IMR-90 (cell line): Measurements from ENCODE around the gene ZNF524. TPM values are rescaled to one million over a fixed set of nuclear protein-coding genes. Genes with fewer than 3 reads are reported as not detected.

Experiments used
- ATAC-seq: fragments of 200-7000 bp; cut with Tn5 transposase; 2 replicates; pipeline ENCODE4 v1.9.1; 2020; ENCODE audit warnings: low read depth, mild to moderate bottlenecking, moderate library complexity
- BruUV-seq: library from RNA; stranded (reverse); fragments of 400-500 nt; replicated peaks from 2 replicates; lab custom pipeline; 2021; lab: Mats Ljungman, UMichigan
- CTCF ChIA-PET: fragments of 300-600 bp; formaldehyde crosslinking; extraction: SDS; loops from one replicate; lab custom pipeline; 2021; ENCODE audit warnings: antibody characterized with exemption; lab: Yijun Ruan, JAX
- POLR2A ChIA-PET: fragments of 300-600 bp; sonication (Branson Sonifier 250); formaldehyde crosslinking; loops from one replicate; lab custom pipeline; 2022; ENCODE audit warnings: antibody characterized with exemption; ENCODE audit not compliant: unreplicated experiment; lab: Charles Lee
- DNase-seq: peaks from one replicate; pipeline ENCODE4 v3.0.0; 2013
- H2AFZ ChIP-seq: replicated peaks from 2 replicates; pipeline ENCODE3; 2013; ENCODE audit warnings: low read length, mild to moderate bottlenecking; ENCODE audit not compliant: poor library complexity
- H2AK5ac ChIP-seq: 2 replicates; pipeline ENCODE4 v1.6.1; 2013; ENCODE audit warnings: low read depth, low read length, inconsistent platforms
- H2AK9ac ChIP-seq: replicated peaks from 2 replicates; pipeline ENCODE3; 2013; ENCODE audit warnings: mild to moderate bottlenecking, low read depth, low read length, moderate library complexity; ENCODE audit not compliant: poor library complexity
- H2BK120ac ChIP-seq: 2 replicates; pipeline ENCODE4 v1.6.1; 2013; ENCODE audit warnings: low read depth, low read length, inconsistent platforms
- H2BK15ac ChIP-seq: 3 replicates; pipeline ENCODE4 v1.6.1; 2013; ENCODE audit warnings: low read depth, low read length, inconsistent platforms
- H2BK20ac ChIP-seq: 2 replicates; pipeline ENCODE4 v1.6.1; 2013; ENCODE audit warnings: low read depth, mild to moderate bottlenecking, inconsistent platforms, low read length, moderate library complexity
- H2BK5ac ChIP-seq: 2 replicates; pipeline ENCODE4 v1.6.1; 2013; ENCODE audit warnings: mild to moderate bottlenecking, low read depth, low read length, inconsistent platforms; ENCODE audit not compliant: poor library complexity, severe bottlenecking
- H3K14ac ChIP-seq: replicated peaks from 2 replicates; pipeline ENCODE4 v1.6.1; 2013; ENCODE audit warnings: low read depth, low read length, inconsistent platforms
- H3K18ac ChIP-seq: 2 replicates; pipeline ENCODE4 v1.6.1; 2013; ENCODE audit warnings: low read depth, low read length, control low read depth
- H3K23ac ChIP-seq: 2 replicates; pipeline ENCODE4 v1.6.1; 2013; ENCODE audit warnings: low read depth, low read length, inconsistent platforms
- H3K27ac ChIP-seq: 2 replicates; pipeline ENCODE4 v1.5.1; 2013; ENCODE audit warnings: mild to moderate bottlenecking, control low read depth, low read length; ENCODE audit not compliant: insufficient read depth
- H3K27me3 ChIP-seq: 2 replicates; pipeline ENCODE4 v1.6.1; 2013; ENCODE audit warnings: low read length; ENCODE audit not compliant: control insufficient read depth, insufficient read depth
- H3K36me3 ChIP-seq: 2 replicates; pipeline ENCODE4 v1.6.1; 2013; ENCODE audit warnings: low read length, mixed read lengths; ENCODE audit not compliant: control insufficient read depth, insufficient read depth
- H3K4ac ChIP-seq: 2 replicates; pipeline ENCODE4 v1.6.1; 2013; ENCODE audit warnings: low read depth, low read length, inconsistent platforms
- H3K4me1 ChIP-seq: 2 replicates; pipeline ENCODE4 v1.6.1; 2013; ENCODE audit warnings: low read length, mixed read lengths; ENCODE audit not compliant: control insufficient read depth, insufficient read depth
- H3K4me2 ChIP-seq: 2 replicates; pipeline ENCODE4 v1.6.1; 2013; ENCODE audit warnings: low read depth, mild to moderate bottlenecking, control low read depth, low read length, moderate library complexity
- H3K4me3 ChIP-seq: 2 replicates; pipeline ENCODE4 v1.5.1; 2013; ENCODE audit warnings: low read depth, mild to moderate bottlenecking, control low read depth, low read length, moderate library complexity; ENCODE audit not compliant: insufficient read depth
- H3K56ac ChIP-seq: 2 replicates; pipeline ENCODE4 v1.6.1; 2013; ENCODE audit warnings: low read length, inconsistent platforms; ENCODE audit not compliant: insufficient read depth; ENCODE audit errors: extremely low read depth
- H3K79me1 ChIP-seq, 2 experiments: 2 replicates each; pipeline ENCODE4 v1.6.1; 2013; ENCODE audit warnings: low read length in 2 of 2, inconsistent platforms in 1 of 2, low read depth in 1 of 2
- H3K9ac ChIP-seq: 2 replicates; pipeline ENCODE4 v1.6.1; 2013; ENCODE audit warnings: low read depth, low read length, control low read depth
- H3K9me1 ChIP-seq: 2 replicates; pipeline ENCODE4 v1.6.1; 2013; ENCODE audit warnings: low read length, inconsistent platforms; ENCODE audit not compliant: insufficient read depth
- H3K9me3 ChIP-seq: 2 replicates; pipeline ENCODE4 v1.6.1; 2013; ENCODE audit warnings: low read length; ENCODE audit not compliant: control insufficient read depth, insufficient read depth
- H4K20me1 ChIP-seq: 2 replicates; pipeline ENCODE4 v1.6.1; 2013; ENCODE audit warnings: low read length, inconsistent platforms; ENCODE audit not compliant: insufficient read depth
- H4K5ac ChIP-seq: 2 replicates; pipeline ENCODE4 v1.6.1; 2013; ENCODE audit warnings: mild to moderate bottlenecking, low read depth, low read length, control low read depth
- H4K8ac ChIP-seq, 2 experiments: 2 replicates each; pipeline ENCODE4 v1.6.1; 2013; ENCODE audit warnings: low read depth in 2 of 2, low read length in 2 of 2, control low read depth in 1 of 2, inconsistent platforms in 1 of 2
- H4K91ac ChIP-seq: 2 replicates; pipeline ENCODE4 v1.6.1; 2013; ENCODE audit warnings: low read depth, low read length, inconsistent platforms; ENCODE audit not compliant: insufficient read depth
- CHD1 ChIP-seq: IDR thresholded peaks from 2 replicates; pipeline ENCODE4 v1.6.1; 2012; ENCODE audit warnings: low read depth, low read length, improper control_type of control experiment
- CTCF ChIP-seq: conservative IDR thresholded peaks from 2 replicates; pipeline ENCODE4 v1.5.1; 2012; ENCODE audit warnings: mild to moderate bottlenecking, low read depth, low read length, improper control_type of control experiment
- FOS ChIP-seq: fragments of 150-350 bp; IDR thresholded peaks from 2 replicates; pipeline ENCODE4 v1.6.1; 2016; ENCODE audit warnings: low read depth, low read length
- MAZ ChIP-seq: IDR thresholded peaks from 2 replicates; pipeline ENCODE4 v1.6.1; 2012; ENCODE audit warnings: low read depth, mild to moderate bottlenecking, low read length, improper control_type of control experiment, moderate library complexity, borderline replicate concordance
- MXI1 ChIP-seq: IDR thresholded peaks from 2 replicates; pipeline ENCODE4 v1.6.1; 2012; ENCODE audit warnings: low read depth, mild to moderate bottlenecking, low read length, moderate library complexity, borderline replicate concordance
- POLR2A ChIP-seq: IDR thresholded peaks from 2 replicates; pipeline ENCODE4 v1.6.1; 2012; ENCODE audit warnings: mild to moderate bottlenecking, low read depth, low read length
- RFX5 ChIP-seq: IDR thresholded peaks from 2 replicates; pipeline ENCODE4 v1.8.0; 2012; ENCODE audit warnings: low read depth, mild to moderate bottlenecking, low read length, moderate library complexity
- USF2 ChIP-seq: fragments of 150-350 bp; IDR thresholded peaks from 2 replicates; pipeline ENCODE4 v1.6.1; 2017; ENCODE audit warnings: mild to moderate bottlenecking, antibody characterized with exemption, low read length, low read depth
- WGBS, 2 experiments: methylation state at CpG; one replicate each; pipeline versions ENCODE4 v1.1.5 to v1.1.7; 2013; ENCODE audit warnings: missing lambda C conversion rate in 2 of 2; ENCODE audit not compliant: insufficient read length in 1 of 2; ENCODE audit errors: extremely low coverage in 2 of 2; 5-methylcytosine and 5-hydroxymethylcytosine counted together
- dilution Hi-C: fragments of 300-500 bp; cut with HindIII; formaldehyde crosslinking; loops from one replicate; pipeline ENCODE4 v1.14.3; 2018; ENCODE audit warnings: low sequenced_read_pairs; ENCODE audit not compliant: unreplicated experiment
- in situ Hi-C: fragments of 300-500 bp; cut with MboI; formaldehyde crosslinking; loops from 3 replicates; pipeline ENCODE4 v1.14.3; 2019; ENCODE audit warnings: low sequenced_read_pairs, inconsistent platforms, mixed read lengths
- intact Hi-C: fragments of 100-400 bp; cut with micrococcal nuclease; formaldehyde crosslinking; loops from 2 replicates; pipeline ENCODE4 v1.10.0; 2022
- polyA plus RNA-seq, 3 experiments: library from polyadenylated mRNA; depleted of rRNA; stranded (reverse); fragments of >200 nt; gene quantifications; 2 replicates each; pipeline ENCODE4 v1.2.3, GENCODE V29; 2012; ENCODE audit warnings: low replicate concordance in 1 of 3
- total RNA-seq: library from RNA; depleted of rRNA; stranded (reverse); fragments of >200 nt; gene quantifications from 2 replicates; pipeline ENCODE4 v1.2.3, GENCODE V29; 2012

The ZNF524 gene
- total and polyA plus RNA-seq, 2 of the 4 experiments (the other 2 are of a cell fraction), result 2.3 to 6.6 TPM

GRCh38 chr19:55599468-55599841 lies 633 bp upstream of the ZNF524 start, which contains the start of gene FIZ1:
FIZ1 (minus strand) TSS chr19:55599517; CDS start chr19:55597865, 1,652 bp downstream.
- in situ Hi-C loops, result no loop called here
- Histone ChIP-seq H3K14ac (peak within 1 kb of the TSS; percentile 100), H4K5ac (peak within 1 kb of the TSS; percentile 87), H2BK15ac (peak within 1 kb of the TSS; percentile 100; the same call in 2 of the 3 replicates), H3K4me1 (peaks cover 4% of the 10 kb centered on the region; the same call in 1 of the 2 replicates), H3K36me3 (peaks cover 20% of the 10 kb centered on the region), H2AFZ (peak within 1 kb of the TSS; percentile 98), H3K23ac (peak within 1 kb of the TSS; percentile 100), H2AK5ac (peak within 1 kb of the TSS; percentile 99), H4K91ac (peak within 1 kb of the TSS; percentile 99), H4K8ac (peak within 1 kb of the TSS; percentile 97 to 100), H3K9me1 (peaks cover 13% of the 10 kb centered on the region), H2BK20ac (peak within 1 kb of the TSS; percentile 99), H2BK5ac (peak within 1 kb of the TSS; percentile 96), H4K20me1 (no peaks in the 10 kb centered on the region), H3K27ac (peak within 1 kb of the TSS; percentile 95), H3K79me1 (peaks cover 19 to 36% of the 10 kb centered on the region in 2 experiments), H3K9ac (peak within 1 kb of the TSS; percentile 95), H3K27me3 (no peaks in the 10 kb centered on the region), H2BK120ac (peak within 1 kb of the TSS; percentile 99), H3K4me2 (peak within 1 kb of the TSS; percentile 69), H3K18ac (peak within 1 kb of the TSS; percentile 86), H3K9me3 (no peaks in the 10 kb centered on the region), H3K4me3 (peak within 1 kb of the TSS; percentile 56), H3K4ac (peak within 1 kb of the TSS; percentile 100), H3K56ac (peak within 1 kb of the TSS; percentile 100), H2AK9ac (peak within 1 kb of the TSS; percentile 100)
- TF ChIP-seq CTCF (no peak), POLR2A (peak; percentile 64), FOS (no peak), CHD1 (peak; percentile 81; the same call in 1 of the 2 replicates), RFX5 (no peak), MAZ (peak; percentile 85), MXI1 (no peak), USF2 (no peak)
- dilution Hi-C loops, result no loop called here
- DNase-seq (peak; percentile 98), ATAC-seq (peak; percentile 82)
- CTCF ChIA-PET, result interaction anchor here (1.3 kb wide), 1 partner anchor 132 kb away, joined by 6 read pairs; no protein-coding TSS in a partner anchor
- POLR2A ChIA-PET, result interaction anchor here (0.7 to 1.4 kb wide), 5 partner anchors 14 to 26 kb away, joined by 3 to 10 read pairs (median 4); partner anchors contain the start of gene ZNF579
- 0% methylated on average over 9 of the region's 23 CpGs; no CpG with 5 or more reads in 1 of the 2 experiments for WGBS, 2 experiments
- intact Hi-C loops, result no loop called here
- BruUV-seq, result no TSS peak
